GM12864 (cell line): ENCODE data around the gene RUFY3.
"Not testable (repeated sequence)": the region's sequence is repeated elsewhere in the genome, so short reads cannot be mapped to it uniquely, and the experiment has no call there.

ENCODE experiments used
- DNase-seq: peaks from one replicate; pipeline ENCODE4 v3.0.0-alpha.2; 2011; ENCODE audit warnings: low read depth
- H3K4me3 ChIP-seq: 2 replicates; pipeline ENCODE4 v1.5.1; 2011; ENCODE audit warnings: mild to moderate bottlenecking, low read depth, low read length, control low read depth
- TF ChIP-seq, protein P1 (sequence below): IDR thresholded peaks from 2 replicates; pipeline ENCODE4 v1.5.1; 2011; ENCODE audit warnings: low read depth, mild to moderate bottlenecking, moderate library complexity, low read length, control low read depth, inconsistent platforms; ENCODE audit errors: missing control alignments

RUFY3 gene

DNA sequence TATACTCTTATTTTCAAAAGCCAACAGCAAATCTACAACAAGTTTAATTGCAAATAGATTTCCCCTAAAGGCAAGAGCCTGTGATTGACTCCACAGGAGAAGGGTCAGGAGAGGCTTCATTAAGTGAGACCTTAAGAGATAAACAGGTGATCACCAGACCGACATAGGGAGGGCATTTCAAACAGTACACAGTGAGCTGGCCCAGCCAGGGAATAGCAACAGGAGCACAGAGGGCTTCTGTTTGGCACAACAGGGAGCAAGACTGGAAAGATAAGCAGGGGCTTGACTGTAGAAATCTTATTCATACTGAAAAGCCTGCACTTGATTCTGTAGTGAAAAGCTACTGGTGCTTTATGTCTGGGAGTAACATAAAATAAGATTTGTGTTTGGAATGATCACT lies 3.9 kb downstream of the RUFY3 start:
- no peak overlapping the region for H3K4me3 ChIP-seq
- TF ChIP-seq, protein P1, sequence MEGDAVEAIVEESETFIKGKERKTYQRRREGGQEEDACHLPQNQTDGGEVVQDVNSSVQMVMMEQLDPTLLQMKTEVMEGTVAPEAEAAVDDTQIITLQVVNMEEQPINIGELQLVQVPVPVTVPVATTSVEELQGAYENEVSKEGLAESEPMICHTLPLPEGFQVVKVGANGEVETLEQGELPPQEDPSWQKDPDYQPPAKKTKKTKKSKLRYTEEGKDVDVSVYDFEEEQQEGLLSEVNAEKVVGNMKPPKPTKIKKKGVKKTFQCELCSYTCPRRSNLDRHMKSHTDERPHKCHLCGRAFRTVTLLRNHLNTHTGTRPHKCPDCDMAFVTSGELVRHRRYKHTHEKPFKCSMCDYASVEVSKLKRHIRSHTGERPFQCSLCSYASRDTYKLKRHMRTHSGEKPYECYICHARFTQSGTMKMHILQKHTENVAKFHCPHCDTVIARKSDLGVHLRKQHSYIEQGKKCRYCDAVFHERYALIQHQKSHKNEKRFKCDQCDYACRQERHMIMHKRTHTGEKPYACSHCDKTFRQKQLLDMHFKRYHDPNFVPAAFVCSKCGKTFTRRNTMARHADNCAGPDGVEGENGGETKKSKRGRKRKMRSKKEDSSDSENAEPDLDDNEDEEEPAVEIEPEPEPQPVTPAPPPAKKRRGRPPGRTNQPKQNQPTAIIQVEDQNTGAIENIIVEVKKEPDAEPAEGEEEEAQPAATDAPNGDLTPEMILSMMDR, result no peak
- no peak for DNase-seq

DNA sequence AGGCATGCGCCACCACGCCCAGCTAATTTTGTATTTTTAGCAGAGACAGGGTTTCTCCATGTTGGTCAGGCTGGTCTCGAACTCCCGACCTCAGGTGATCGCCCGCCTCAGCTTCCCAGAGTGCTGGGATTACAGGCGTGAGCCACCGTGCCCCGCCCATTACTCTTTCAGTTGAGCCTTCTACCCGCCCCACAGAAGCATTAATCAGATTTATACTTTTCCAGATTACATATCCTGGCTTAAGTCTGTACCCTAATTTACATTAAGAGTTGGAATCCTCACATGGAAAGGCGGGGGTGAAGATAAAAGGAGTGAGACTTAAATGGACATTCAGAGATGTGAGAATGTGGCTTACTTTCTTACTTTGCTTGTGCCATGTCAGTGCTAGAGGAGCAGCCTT lies 4.8 kb downstream of the RUFY3 start:
- DNase-seq, H3K4me3 ChIP-seq: not testable (repeated sequence)

DNA sequence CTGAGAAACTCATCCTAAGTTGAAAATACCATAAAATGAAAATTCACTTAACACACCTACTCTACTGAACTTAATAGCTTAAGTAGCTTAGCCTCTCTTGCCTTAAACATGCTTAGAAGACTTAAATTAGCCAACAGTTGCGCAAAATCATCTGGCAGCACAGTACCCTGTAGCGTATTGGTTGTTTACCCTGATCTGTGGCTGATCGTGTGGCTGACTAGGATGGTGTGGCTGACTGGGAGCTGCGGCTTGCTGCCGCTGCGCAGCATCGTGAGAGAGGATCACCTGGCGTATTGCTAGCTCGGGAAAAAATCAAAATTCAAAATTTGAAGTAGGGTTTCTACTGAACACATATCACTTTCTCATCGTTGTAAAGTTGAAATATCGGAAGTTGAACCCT lies 6.3 kb downstream of the RUFY3 start:
- TF ChIP-seq, protein P1, result no peak
- DNase-seq, result no peak
- H3K4me3 ChIP-seq, result no peak overlapping the region

DNA sequence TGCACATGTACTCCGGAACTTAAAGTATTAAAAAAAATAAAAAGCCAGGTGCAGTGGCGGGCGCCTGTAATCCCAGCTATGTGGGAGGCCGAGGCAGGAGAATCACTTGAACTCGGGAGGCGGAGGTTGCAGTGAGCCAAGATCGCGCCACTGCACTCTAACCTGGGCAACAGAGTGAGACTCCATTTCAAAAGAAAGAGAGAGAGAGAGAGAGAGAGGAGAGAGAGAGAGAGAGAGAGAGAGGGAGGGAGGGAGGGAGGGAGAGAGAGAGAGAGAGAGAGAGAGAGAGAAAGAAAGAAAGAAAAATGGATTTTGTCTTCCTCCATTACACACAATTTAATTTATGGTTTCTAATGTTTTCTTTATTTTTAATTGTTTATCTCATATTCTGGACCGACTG lies 11.1 kb downstream of the RUFY3 start:
- not testable (repeated sequence) for H3K4me3 ChIP-seq, DNase-seq

DNA sequence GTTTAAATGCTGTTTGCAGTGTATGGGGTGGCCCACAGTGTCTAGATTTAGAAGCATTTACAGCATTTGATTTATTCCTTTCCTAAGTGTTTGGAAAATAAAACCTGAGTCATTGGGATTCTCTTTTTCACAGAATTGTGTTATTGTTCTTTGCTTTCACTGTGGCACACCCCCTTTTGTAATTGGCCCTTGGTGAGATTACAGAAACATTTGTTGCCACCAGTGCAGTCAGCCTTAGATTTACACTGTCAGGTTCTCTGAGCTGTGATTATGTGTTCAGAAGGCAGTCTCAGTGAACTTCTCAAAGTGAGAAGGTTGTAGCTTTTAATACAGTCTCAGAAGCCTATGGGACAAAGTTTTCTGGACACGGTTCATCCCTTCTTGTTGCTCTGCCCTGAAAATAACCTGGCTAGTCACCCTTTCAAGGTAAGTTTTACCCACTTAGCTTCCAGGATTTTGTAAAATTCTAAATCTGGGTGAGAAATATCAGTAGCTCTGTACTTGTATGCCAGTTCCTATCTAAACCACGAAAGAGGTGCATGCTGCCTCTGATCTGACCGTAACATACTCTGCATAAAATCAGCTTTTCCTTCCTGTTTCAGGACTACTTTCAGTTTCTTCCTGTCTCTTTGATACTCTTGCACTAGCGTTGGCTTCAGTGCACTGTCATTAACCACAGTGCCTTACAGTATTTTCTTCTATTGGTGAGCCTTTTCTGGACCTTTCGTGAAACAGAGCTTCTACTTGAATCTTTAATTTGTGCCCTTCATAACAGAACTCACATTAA lies 12.6 kb downstream of the RUFY3 start:
- H3K4me3 ChIP-seq, result peak overlapping the region; percentile 35; the same call in 1 of the 2 replicates
- peak; percentile 77 for DNase-seq
- TF ChIP-seq, protein P1, result no peak

DNA sequence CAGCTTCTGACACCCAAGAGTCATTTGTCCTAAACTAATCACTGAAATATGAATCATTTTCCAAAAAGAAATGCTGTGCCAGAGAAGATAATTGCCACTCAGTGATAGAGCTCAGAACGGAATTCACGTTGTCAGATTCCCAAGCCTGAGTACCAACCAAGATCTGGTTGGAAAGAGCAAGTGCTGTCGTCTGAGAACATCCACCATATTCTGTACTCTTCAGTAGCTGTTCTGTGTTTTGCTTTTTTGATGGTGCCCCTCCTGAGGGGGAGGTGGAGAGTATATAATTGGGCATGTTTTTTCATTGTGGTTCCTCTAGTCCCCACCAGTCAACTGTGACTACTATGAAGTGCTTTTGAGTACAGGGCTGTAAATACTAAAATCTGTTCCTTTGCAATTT lies 13.2 kb downstream of the RUFY3 start:
- peak overlapping the region; percentile 35; the same call in 1 of the 2 replicates for H3K4me3 ChIP-seq
- TF ChIP-seq, protein P1, result no peak
- no peak for DNase-seq

DNA sequence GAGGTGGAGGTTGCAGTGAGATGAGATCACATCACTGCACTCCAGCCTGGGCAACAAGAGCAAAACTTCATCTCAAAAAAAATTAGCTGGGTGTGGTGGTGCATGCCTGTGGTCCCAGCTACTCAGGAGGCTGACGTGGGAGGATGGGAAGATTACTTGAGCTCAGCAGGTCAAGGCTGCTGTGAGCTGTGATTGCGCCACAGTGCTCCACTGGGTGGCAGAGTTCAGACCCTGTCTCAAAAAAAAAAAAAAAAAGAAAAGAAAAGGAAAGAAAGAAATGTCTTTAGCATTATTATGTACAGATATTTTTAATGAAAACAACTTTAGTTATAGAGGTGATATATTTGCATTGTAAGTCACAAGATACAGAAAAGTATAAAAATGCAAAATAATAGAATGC lies 14.2 kb downstream of the RUFY3 start:
- not testable (repeated sequence) for DNase-seq
- TF ChIP-seq, protein P1, result peak; percentile 45

DNA sequence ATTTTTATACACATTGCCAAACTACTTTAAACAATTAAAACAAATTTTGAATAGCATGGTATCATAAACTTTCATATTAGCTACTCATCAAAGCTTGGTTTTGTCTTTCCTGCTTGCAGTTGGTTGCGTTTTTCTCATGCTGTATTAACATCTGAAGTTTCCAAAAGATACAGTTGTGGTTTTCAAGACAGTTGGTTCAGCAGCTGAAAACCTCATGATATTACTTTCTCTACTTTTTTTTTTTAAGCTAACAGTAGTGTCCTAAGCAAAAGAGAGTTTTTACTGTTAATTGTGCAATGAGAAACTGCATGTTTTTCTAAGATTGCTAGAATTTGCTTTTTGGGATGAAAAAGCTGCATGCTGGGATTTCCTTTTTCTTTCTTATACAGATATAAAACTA lies 15.2 kb downstream of the RUFY3 start:
- no peak overlapping the region for H3K4me3 ChIP-seq
- DNase-seq, result no peak

More for the DNA sequence above, 14.2 kb downstream of the RUFY3 start:
- not testable (repeated sequence) for H3K4me3 ChIP-seq

More for the DNA sequence above, 15.2 kb downstream of the RUFY3 start:
- TF ChIP-seq, protein P1, result no peak
